Hepatic stellate cell (primary cell): Measurements from ENCODE around the gene MIEF1.

Source experiments
- DNase-seq: peaks from one replicate; pipeline ENCODE4 v3.0.0; 2011; ENCODE audit warnings: low spot score

Gene MIEF1

GRCh38 chr22:39558950-39559349 is 56.9 kb downstream of the MIEF1 start:
- DNase-seq, result no peak

GRCh38 chr22:39559456-39560105 is 57.5 kb downstream of the MIEF1 start:
- no peak for DNase-seq

GRCh38 chr22:39560127-39560526 is 58.0 kb downstream of the MIEF1 start:
- DNase-seq, result no peak

- DNase-seq, result no peak
These were observed 60.9 kb downstream of the MIEF1 start for GRCh38 chr22:39562839-39563489.

- DNase-seq, result no peak
These were observed 61.7 kb downstream of the MIEF1 start for GRCh38 chr22:39563571-39564428.

GRCh38 chr22:39565414-39565944 is 63.4 kb downstream of the MIEF1 start:
- no peak for DNase-seq

GRCh38 chr22:39567135-39567946 is 65.3 kb downstream of the MIEF1 start:
- no peak for DNase-seq
